WTC11 (cell line): ENCODE measurements around the gene LFNG. TPM values are rescaled to one million over a fixed set of nuclear protein-coding genes. Genes with fewer than 3 reads are reported as not detected.

Experiments used
- ATAC-seq: fragments of 200-7000 bp; cut with Tn5 transposase; 2 replicates; pipeline ENCODE4 v1.10.0; 2021; ENCODE audit warnings: mild to moderate bottlenecking, moderate library complexity
- CTCF ChIA-PET: fragments of 300-600 bp; sonication (Branson Sonifier 250); formaldehyde crosslinking; loops from one replicate; lab custom pipeline; 2021; ENCODE audit warnings: antibody characterized with exemption; lab: Charles Lee
- POLR2A ChIA-PET: fragments of 350-600 bp; sonication (Branson Sonifier 250); formaldehyde crosslinking; loops from one replicate; lab custom pipeline; 2021; ENCODE audit warnings: antibody characterized with exemption; lab: Charles Lee
- DNase-seq: peaks from one replicate; pipeline ENCODE4 v3.0.0; 2021; ENCODE audit warnings: low spot score
- H3K27ac Mint-ChIP-seq: 2 replicates; pipeline ENCODE4 v1.8.0; 2021; ENCODE audit warnings: mixed read lengths
- H3K27me3 Mint-ChIP-seq: 2 replicates; pipeline ENCODE4 v1.8.0; 2021; ENCODE audit warnings: low read depth, mild to moderate bottlenecking, moderate library complexity, mixed read lengths
- H3K36me3 Mint-ChIP-seq: 2 replicates; pipeline ENCODE4 v1.8.0; 2021; ENCODE audit warnings: mixed read lengths
- H3K4me1 Mint-ChIP-seq: 2 replicates; pipeline ENCODE4 v1.8.0; 2022; ENCODE audit warnings: mixed read lengths
- H3K4me3 Mint-ChIP-seq: 2 replicates; pipeline ENCODE4 v1.8.0; 2021; ENCODE audit warnings: mild to moderate bottlenecking, moderate library complexity, mixed read lengths
- H3K9me3 Mint-ChIP-seq: 2 replicates; pipeline ENCODE4 v1.8.0; 2021; ENCODE audit warnings: mixed read lengths
- FOXP1 ChIP-seq: sonication (generic); formaldehyde crosslinking; IDR thresholded peaks from 2 replicates; pipeline ENCODE4 v1.8.0; 2022; ENCODE audit warnings: missing genetic modification reagents, mild to moderate bottlenecking, moderate library complexity, borderline replicate concordance
- GABPB1 ChIP-seq: sonication (generic); formaldehyde crosslinking; IDR thresholded peaks from 2 replicates; pipeline ENCODE4 v1.8.1; 2023; ENCODE audit warnings: mild to moderate bottlenecking, missing genetic modification reagents
- GTF2I ChIP-seq: fragments of 250-450 bp; sonication (Bioruptor Pico); conservative IDR thresholded peaks from 2 replicates; pipeline ENCODE4 v1.4.0; 2021; ENCODE audit warnings: mild to moderate bottlenecking
- HMGA2 ChIP-seq: fragments of 250-450 bp; sonication (Bioruptor Pico); IDR thresholded peaks from 2 replicates; pipeline ENCODE4 v1.4.0; 2021; ENCODE audit warnings: mild to moderate bottlenecking, moderate library complexity
- KAT7 ChIP-seq: sonication (generic); formaldehyde crosslinking; IDR thresholded peaks from 2 replicates; pipeline ENCODE4 v1.8.1; 2023; ENCODE audit warnings: missing genetic modification reagents, mild to moderate bottlenecking, borderline replicate concordance
- NFATC4 ChIP-seq: fragments of 250-450 bp; sonication (Bioruptor Pico); IDR thresholded peaks from 2 replicates; pipeline ENCODE4 v1.9.0; 2021; ENCODE audit warnings: mild to moderate bottlenecking
- NFYB ChIP-seq: sonication (generic); formaldehyde crosslinking; conservative IDR thresholded peaks from 2 replicates; pipeline ENCODE4 v1.8.0; 2022; ENCODE audit warnings: low read depth, missing genetic modification reagents
- RORB ChIP-seq: fragments of 250-450 bp; sonication (Bioruptor Pico); IDR thresholded peaks from 2 replicates; pipeline ENCODE4 v1.9.0; 2021; ENCODE audit warnings: mild to moderate bottlenecking
- SMAD4 ChIP-seq: sonication (generic); formaldehyde crosslinking; IDR thresholded peaks from 2 replicates; pipeline ENCODE4 v1.8.0; 2022; ENCODE audit warnings: mild to moderate bottlenecking, missing genetic modification reagents
- TCF7 ChIP-seq: sonication (generic); formaldehyde crosslinking; IDR thresholded peaks from 2 replicates; pipeline ENCODE4 v1.8.0; 2022; ENCODE audit warnings: mild to moderate bottlenecking, low read depth, missing genetic modification reagents, moderate library complexity
- TP53 ChIP-seq: sonication (generic); formaldehyde crosslinking; IDR thresholded peaks from 2 replicates; pipeline ENCODE4 v1.8.1; 2023; ENCODE audit warnings: mild to moderate bottlenecking, missing genetic modification reagents
- ZNF121 ChIP-seq: sonication (generic); formaldehyde crosslinking; IDR thresholded peaks from 2 replicates; pipeline ENCODE4 v1.8.0; 2023; ENCODE audit warnings: missing genetic modification reagents
- ZNF396 ChIP-seq: fragments of 250-450 bp; sonication (Bioruptor Pico); IDR thresholded peaks from 2 replicates; pipeline ENCODE4 v1.8.0; 2021; ENCODE audit warnings: mild to moderate bottlenecking, moderate library complexity, borderline replicate concordance
- total RNA-seq: library from RNA; stranded (reverse); gene quantifications from 3 replicates; pipeline ENCODE4 v1.2.3, GENCODE V29; 2021
- TF ChIP-seq, protein P1 (sequence below): sonication (generic); formaldehyde crosslinking; IDR thresholded peaks from 2 replicates; pipeline ENCODE4 v1.8.0; 2023; ENCODE audit warnings: missing genetic modification reagents
- TF ChIP-seq, protein P2 (sequence below): sonication (generic); formaldehyde crosslinking; IDR thresholded peaks from 2 replicates; pipeline ENCODE4 v1.8.1; 2022; ENCODE audit warnings: low read depth, missing genetic modification reagents, borderline replicate concordance
- TF ChIP-seq, protein P3 (sequence below): sonication (generic); formaldehyde crosslinking; IDR thresholded peaks from 2 replicates; pipeline ENCODE4 v1.8.1; 2023; ENCODE audit warnings: mild to moderate bottlenecking, missing genetic modification reagents
- TF ChIP-seq, protein P4 (sequence below): fragments of 250-450 bp; sonication (Bioruptor Pico); IDR thresholded peaks from 2 replicates; pipeline ENCODE4 v1.9.0; 2021; ENCODE audit warnings: mild to moderate bottlenecking
- TF ChIP-seq, protein P5 (sequence below): sonication (generic); formaldehyde crosslinking; IDR thresholded peaks from 2 replicates; pipeline ENCODE4 v1.8.1; 2023; ENCODE audit warnings: mild to moderate bottlenecking, missing genetic modification reagents, moderate library complexity
- TF ChIP-seq, protein P6 (sequence below): sonication (generic); formaldehyde crosslinking; conservative IDR thresholded peaks from 2 replicates; pipeline ENCODE4 v1.8.1; 2023; ENCODE audit warnings: mild to moderate bottlenecking, low read depth, missing genetic modification reagents, moderate library complexity

The LFNG gene
- total RNA-seq, 1 experiment from 2014 or later = 29.4 TPM

DNA sequence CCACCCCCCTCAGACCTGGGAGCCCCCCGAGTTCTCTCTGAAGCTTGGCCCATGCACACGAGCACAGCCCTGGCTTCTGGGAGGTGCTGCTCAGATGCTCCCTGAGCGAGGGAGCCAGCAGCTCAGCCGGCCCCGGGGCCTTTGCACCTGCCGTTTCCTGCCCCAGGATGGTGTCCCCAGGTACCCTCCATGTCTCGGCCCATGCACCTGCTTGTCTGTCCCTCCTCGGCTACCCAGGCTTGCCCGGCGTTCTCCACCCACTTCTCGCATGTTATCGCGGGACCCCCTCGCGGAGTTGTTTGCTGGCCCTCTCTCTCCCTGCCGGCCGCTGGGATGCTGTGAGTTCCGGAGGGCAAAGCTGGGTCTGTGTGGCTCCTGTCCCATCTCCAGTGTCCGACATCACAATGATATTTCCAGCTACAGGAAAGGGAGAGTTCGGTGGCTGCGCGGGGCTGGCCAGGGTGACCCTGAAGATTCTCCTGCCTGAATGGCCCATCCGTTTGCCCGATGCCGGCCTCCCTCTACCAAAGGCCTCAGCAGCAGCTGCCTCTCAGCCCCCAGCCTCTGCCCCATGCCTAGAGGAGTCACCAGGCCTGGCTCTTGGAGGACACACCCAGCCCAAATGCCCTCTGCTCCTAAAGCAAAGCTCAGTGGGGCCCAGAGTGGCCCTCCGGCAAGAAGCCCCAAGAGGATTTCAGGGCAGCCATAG lies 12.2 kb upstream of the LFNG start:
- Mint-ChIP-seq H3K27ac (no peak overlapping the region), H3K27me3 (no peaks in the 10 kb centered on the region), H3K4me1 (peaks cover 5% of the 10 kb centered on the region), H3K36me3 (no peaks in the 10 kb centered on the region), H3K9me3 (no peaks in the 10 kb centered on the region), H3K4me3 (no peak overlapping the region)
- ATAC-seq = no peak
- no peak for DNase-seq
- POLR2A ChIA-PET = no interaction called here
- TF ChIP-seq ZNF121 (CRISPR knock-in tag) (no peak), HMGA2 (CRISPR knock-in tag) (no peak), NFATC4 (no peak), ZNF396 (CRISPR knock-in tag) (no peak)
- TF ChIP-seq, protein P1, sequence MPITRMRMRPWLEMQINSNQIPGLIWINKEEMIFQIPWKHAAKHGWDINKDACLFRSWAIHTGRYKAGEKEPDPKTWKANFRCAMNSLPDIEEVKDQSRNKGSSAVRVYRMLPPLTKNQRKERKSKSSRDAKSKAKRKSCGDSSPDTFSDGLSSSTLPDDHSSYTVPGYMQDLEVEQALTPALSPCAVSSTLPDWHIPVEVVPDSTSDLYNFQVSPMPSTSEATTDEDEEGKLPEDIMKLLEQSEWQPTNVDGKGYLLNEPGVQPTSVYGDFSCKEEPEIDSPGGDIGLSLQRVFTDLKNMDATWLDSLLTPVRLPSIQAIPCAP = no peak
- CTCF ChIA-PET = interaction anchor here (2.1 kb wide), 1 partner anchor 39 kb away, joined by 7 read pairs; no protein-coding TSS in a partner anchor

DNA sequence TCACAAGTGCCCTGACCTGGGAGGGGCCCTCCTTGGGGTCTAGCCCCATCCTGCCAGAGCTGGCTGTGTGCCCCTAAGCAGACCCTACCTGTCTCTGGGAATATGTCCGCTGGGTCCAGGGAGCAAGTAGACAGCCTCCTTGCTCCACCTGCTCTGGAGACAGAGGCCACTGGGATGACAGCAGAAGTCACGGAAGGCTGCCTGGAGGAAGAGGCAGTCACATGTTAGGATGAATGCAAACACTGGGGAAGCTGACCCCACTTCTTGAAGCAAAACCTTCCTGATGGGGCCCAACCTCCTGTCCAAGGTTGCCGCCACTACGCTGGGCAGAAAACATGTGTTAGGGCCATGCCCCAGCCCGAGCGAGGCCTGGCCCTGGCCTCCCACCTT lies 11.7 kb upstream of the LFNG start:
- no peak overlapping the region for H3K4me3 Mint-ChIP-seq
- H3K27me3 Mint-ChIP-seq = no peaks in the 10 kb centered on the region
- no peaks in the 10 kb centered on the region for H3K36me3 Mint-ChIP-seq
- TF ChIP-seq, protein P2, sequence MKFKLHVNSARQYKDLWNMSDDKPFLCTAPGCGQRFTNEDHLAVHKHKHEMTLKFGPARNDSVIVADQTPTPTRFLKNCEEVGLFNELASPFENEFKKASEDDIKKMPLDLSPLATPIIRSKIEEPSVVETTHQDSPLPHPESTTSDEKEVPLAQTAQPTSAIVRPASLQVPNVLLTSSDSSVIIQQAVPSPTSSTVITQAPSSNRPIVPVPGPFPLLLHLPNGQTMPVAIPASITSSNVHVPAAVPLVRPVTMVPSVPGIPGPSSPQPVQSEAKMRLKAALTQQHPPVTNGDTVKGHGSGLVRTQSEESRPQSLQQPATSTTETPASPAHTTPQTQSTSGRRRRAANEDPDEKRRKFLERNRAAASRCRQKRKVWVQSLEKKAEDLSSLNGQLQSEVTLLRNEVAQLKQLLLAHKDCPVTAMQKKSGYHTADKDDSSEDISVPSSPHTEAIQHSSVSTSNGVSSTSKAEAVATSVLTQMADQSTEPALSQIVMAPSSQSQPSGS = no peak
- TF ChIP-seq, protein P3, sequence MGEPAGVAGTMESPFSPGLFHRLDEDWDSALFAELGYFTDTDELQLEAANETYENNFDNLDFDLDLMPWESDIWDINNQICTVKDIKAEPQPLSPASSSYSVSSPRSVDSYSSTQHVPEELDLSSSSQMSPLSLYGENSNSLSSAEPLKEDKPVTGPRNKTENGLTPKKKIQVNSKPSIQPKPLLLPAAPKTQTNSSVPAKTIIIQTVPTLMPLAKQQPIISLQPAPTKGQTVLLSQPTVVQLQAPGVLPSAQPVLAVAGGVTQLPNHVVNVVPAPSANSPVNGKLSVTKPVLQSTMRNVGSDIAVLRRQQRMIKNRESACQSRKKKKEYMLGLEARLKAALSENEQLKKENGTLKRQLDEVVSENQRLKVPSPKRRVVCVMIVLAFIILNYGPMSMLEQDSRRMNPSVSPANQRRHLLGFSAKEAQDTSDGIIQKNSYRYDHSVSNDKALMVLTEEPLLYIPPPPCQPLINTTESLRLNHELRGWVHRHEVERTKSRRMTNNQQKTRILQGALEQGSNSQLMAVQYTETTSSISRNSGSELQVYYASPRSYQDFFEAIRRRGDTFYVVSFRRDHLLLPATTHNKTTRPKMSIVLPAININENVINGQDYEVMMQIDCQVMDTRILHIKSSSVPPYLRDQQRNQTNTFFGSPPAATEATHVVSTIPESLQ = no peak
- TF ChIP-seq SMAD4 (CRISPR knock-in tag) (no peak), TCF7 (no peak), KAT7 (CRISPR knock-in tag) (no peak), FOXP1 (CRISPR knock-in tag) (no peak), RORB (CRISPR knock-in tag) (no peak), TP53 (CRISPR knock-in tag) (no peak)
- TF ChIP-seq, protein P4, sequence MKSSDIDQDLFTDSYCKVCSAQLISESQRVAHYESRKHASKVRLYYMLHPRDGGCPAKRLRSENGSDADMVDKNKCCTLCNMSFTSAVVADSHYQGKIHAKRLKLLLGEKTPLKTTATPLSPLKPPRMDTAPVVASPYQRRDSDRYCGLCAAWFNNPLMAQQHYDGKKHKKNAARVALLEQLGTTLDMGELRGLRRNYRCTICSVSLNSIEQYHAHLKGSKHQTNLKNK (CRISPR knock-in tag) = no peak
- H3K9me3 Mint-ChIP-seq = no peaks in the 10 kb centered on the region
- no peak for DNase-seq
- no peak overlapping the region for H3K27ac Mint-ChIP-seq
- POLR2A ChIA-PET = no interaction called here
- CTCF ChIA-PET = interaction anchor here (2.1 kb wide), 1 partner anchor 39 kb away, joined by 7 read pairs; no protein-coding TSS in a partner anchor
- ATAC-seq = no peak
- H3K4me1 Mint-ChIP-seq = peaks cover 5% of the 10 kb centered on the region

DNA sequence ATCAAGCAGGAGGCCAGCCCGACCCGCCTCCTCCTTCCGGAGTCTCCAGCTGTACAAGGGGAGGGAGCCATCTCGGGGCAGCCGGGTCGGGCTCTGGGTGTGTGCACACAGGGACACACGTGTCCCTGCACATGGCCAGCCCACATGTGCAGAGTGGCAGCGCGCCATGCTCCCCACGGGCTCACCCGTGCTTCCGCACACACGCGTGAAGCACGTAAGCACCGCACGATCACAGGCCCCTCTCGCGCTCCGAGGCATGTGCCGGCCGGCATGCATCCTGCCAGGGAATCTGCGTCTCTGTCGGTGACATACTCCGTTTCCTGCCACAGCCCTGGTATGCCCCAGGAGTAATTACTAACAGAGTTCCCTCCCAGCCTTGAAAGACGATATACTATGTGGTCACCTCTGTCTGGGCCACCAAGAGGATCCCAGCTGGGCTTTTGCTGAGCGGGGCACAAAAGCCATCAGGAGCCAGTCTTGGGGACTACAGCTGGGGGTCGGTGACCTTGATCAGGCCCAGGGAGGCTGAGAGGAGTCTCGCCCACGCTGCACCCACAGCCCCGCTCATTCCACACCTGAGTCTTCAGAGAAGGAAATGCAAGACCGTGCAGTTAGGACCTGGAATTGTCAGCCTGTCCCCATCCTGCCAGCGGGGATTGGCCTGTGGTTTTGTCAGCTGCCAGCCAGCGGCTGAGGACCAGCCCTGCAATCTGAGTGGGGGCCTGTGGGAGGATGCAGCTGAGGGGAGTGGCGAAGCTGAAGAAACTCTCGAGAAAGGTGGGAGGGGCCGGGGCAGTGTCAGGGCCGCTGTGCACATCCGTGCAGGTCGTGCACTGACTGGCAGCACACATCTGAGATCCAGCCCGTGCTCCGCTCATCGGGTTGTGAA lies 11.0 kb upstream of the LFNG start:
- Mint-ChIP-seq H3K9me3 (no peaks in the 10 kb centered on the region), H3K27ac (peak overlapping the region; percentile 63; the same call in 1 of the 2 replicates), H3K36me3 (no peaks in the 10 kb centered on the region), H3K4me1 (peaks cover 5% of the 10 kb centered on the region), H3K4me3 (no peak overlapping the region), H3K27me3 (no peaks in the 10 kb centered on the region)
- ChIA-PET POLR2A (no interaction called here), CTCF (interaction anchor here (1.0 to 2.1 kb wide), 3 partner anchors 10 to 56 kb away, joined by 4 to 7 read pairs (median 5); no protein-coding TSS in a partner anchor)
- ATAC-seq = no peak
- DNase-seq = no peak
- TF ChIP-seq, protein P5, sequence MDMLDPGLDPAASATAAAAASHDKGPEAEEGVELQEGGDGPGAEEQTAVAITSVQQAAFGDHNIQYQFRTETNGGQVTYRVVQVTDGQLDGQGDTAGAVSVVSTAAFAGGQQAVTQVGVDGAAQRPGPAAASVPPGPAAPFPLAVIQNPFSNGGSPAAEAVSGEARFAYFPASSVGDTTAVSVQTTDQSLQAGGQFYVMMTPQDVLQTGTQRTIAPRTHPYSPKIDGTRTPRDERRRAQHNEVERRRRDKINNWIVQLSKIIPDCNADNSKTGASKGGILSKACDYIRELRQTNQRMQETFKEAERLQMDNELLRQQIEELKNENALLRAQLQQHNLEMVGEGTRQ (CRISPR knock-in tag) = no peak
- TF ChIP-seq NFYB (no peak), GABPB1 (CRISPR knock-in tag) (no peak), GTF2I (no peak)
- TF ChIP-seq, protein P1 = no peak
- TF ChIP-seq, protein P6, sequence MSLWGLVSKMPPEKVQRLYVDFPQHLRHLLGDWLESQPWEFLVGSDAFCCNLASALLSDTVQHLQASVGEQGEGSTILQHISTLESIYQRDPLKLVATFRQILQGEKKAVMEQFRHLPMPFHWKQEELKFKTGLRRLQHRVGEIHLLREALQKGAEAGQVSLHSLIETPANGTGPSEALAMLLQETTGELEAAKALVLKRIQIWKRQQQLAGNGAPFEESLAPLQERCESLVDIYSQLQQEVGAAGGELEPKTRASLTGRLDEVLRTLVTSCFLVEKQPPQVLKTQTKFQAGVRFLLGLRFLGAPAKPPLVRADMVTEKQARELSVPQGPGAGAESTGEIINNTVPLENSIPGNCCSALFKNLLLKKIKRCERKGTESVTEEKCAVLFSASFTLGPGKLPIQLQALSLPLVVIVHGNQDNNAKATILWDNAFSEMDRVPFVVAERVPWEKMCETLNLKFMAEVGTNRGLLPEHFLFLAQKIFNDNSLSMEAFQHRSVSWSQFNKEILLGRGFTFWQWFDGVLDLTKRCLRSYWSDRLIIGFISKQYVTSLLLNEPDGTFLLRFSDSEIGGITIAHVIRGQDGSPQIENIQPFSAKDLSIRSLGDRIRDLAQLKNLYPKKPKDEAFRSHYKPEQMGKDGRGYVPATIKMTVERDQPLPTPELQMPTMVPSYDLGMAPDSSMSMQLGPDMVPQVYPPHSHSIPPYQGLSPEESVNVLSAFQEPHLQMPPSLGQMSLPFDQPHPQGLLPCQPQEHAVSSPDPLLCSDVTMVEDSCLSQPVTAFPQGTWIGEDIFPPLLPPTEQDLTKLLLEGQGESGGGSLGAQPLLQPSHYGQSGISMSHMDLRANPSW = no peak
